GM10248 (cell line): Measurements from ENCODE around the gene KREMEN1.

Source experiments
- CTCF ChIA-PET: fragments of 300-600 bp; sonication (Branson Sonifier 250); formaldehyde crosslinking; extraction: SDS; loops from one replicate; lab custom pipeline; 2021; ENCODE audit warnings: antibody characterized with exemption; lab: Yijun Ruan, JAX
- POLR2A ChIA-PET: fragments of 350-650 bp; sonication (Branson Sonifier 250); formaldehyde crosslinking; extraction: SDS; loops from one replicate; lab custom pipeline; 2020; ENCODE audit warnings: antibody characterized with exemption; lab: Yijun Ruan, JAX
- DNase-seq: peaks from one replicate; pipeline ENCODE4 v3.0.0; 2012; ENCODE audit errors: extremely low spot score
- CTCF ChIP-seq: IDR thresholded peaks from 2 replicates; pipeline ENCODE4 v1.5.1; 2012; ENCODE audit warnings: mild to moderate bottlenecking, low read depth; ENCODE audit errors: extremely low read depth, missing control alignments, control extremely low read depth

The KREMEN1 gene

GRCh38 chr22:29190918-29191317 lies 118.1 kb downstream of the KREMEN1 start:
- ChIA-PET CTCF (interaction anchor here (1.2 to 2.0 kb wide), 2 partner anchors 12 to 14 kb away, joined by 3 to 10 read pairs; partner anchors contain the start of gene EMID1), POLR2A (no interaction called here)
- TF ChIP-seq CTCF: no peak
- no peak for DNase-seq

GRCh38 chr22:29193021-29193420 lies 120.2 kb downstream of the KREMEN1 start:
- no peak for DNase-seq
- ChIA-PET POLR2A (no interaction called here), CTCF (interaction anchor here (1.1 to 1.7 kb wide), 3 partner anchors 9 to 52 kb away, joined by 3 to 6 read pairs (median 3); no protein-coding TSS in a partner anchor)
- no peak for TF ChIP-seq CTCF

GRCh38 chr22:29194184-29194583 lies 121.3 kb downstream of the KREMEN1 start:
- no peak for DNase-seq
- ChIA-PET POLR2A (interaction anchor here (0.7 to 1.4 kb wide), 2 partner anchors 9 to 127 kb away, joined by 4 to 6 read pairs; no protein-coding TSS in a partner anchor), CTCF (interaction anchor here (0.8 to 1.2 kb wide), 3 partner anchors 9 to 18 kb away, joined by 3 read pairs; no protein-coding TSS in a partner anchor)
- no peak for TF ChIP-seq CTCF

- DNase-seq: peak; percentile 19
- POLR2A ChIA-PET: interaction anchor here (1.4 kb wide), 1 partner anchor 8 kb away, joined by 6 read pairs; no protein-coding TSS in a partner anchor
- TF ChIP-seq CTCF: no peak
- CTCF ChIA-PET: interaction anchor here (1.0 to 1.2 kb wide), 2 partner anchors 19 to 40 kb away, joined by 3 read pairs; no protein-coding TSS in a partner anchor
These were observed 122.5 kb downstream of the KREMEN1 start for GRCh38 chr22:29195118-29195963.

GRCh38 chr22:29195964-29196666 lies 123.3 kb downstream of the KREMEN1 start:
- DNase-seq: peak; percentile 13
- no peak for TF ChIP-seq CTCF
- POLR2A ChIA-PET: interaction anchor here (1.1 kb wide), 1 partner anchor 10 kb away, joined by 3 read pairs; the partner anchor contains the start of gene EMID1
- CTCF ChIA-PET: interaction anchor here (1.0 kb wide), 1 partner anchor 41 kb away, joined by 3 read pairs; no protein-coding TSS in a partner anchor

- no peak for TF ChIP-seq CTCF
- POLR2A ChIA-PET: interaction anchor here (1.1 kb wide), 1 partner anchor 9 kb away, joined by 3 read pairs; the partner anchor contains the start of gene EMID1
These were observed 124.3 kb downstream of the KREMEN1 start for GRCh38 chr22:29197096-29197495.

More at GRCh38 chr22:29197096-29197495, 124.3 kb downstream of the KREMEN1 start:
- CTCF ChIA-PET: interaction anchor here (0.8 to 2.3 kb wide), 3 partner anchors 9 to 18 kb away, joined by 3 to 7 read pairs (median 5); partner anchors contain the start of gene EMID1
- DNase-seq: no peak
